ENCODE results near the gene REG1B.

- TF ChIP-seq FOXP2 (optimal IDR thresholded peaks at IDR 0.05; ENCODE audit: borderline replicate concordance, extremely low read depth, extremely low read length, insufficient read depth): no peak
- no peak for TF ChIP-seq REST (IDR thresholded peaks at IDR 0.05; ENCODE audit: insufficient read depth in 1 of 2, low read depth in 2 of 2, low read length in 2 of 2)
- no peak for TF ChIP-seq TAF1 (IDR thresholded peaks at IDR 0.05; ENCODE audit: borderline replicate concordance, insufficient read depth, low read length)
- no peak for TF ChIP-seq SIN3A (IDR thresholded peaks at IDR 0.05; ENCODE audit: borderline replicate concordance, insufficient read depth, low read length)
Measured at GRCh38 chr2:79041032-79041448, 46.8 kb downstream of the REG1B start.

All from PFSK-1 (cell line).